DMS114 treated with DMSO at 0.1 percent for 48 hours (cell line): ENCODE measurements around the gene RGS3.
"Not testable (repeated sequence)": the region's sequence is repeated elsewhere in the genome, so short reads cannot be mapped to it uniquely, and the experiment has no call there.

ENCODE experiments used
- DNase-seq: peaks from one replicate; lab custom pipeline; 2025; ENCODE audit not compliant: unreplicated experiment; lab: John Stamatoyannopoulos, UW

Gene RGS3

DNA sequence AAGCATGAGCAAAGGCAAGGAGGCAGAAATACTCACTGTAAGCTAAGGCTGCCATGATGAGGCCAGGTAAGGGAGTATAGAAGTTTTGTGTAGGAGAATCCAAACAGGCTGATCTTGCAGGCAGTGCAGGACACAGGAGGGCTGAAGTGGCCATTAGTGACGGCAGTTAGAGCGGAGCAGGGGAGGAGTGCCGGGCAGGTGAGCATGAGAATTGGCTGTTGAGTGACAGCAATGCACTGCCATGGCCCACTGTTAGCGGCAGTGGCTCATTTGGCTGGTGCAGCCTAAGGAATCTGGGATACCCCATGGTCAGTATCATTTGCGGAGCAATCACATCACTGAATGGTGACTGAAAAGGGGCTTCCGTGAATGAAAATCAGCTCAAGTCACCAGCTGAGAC is 22.8 kb downstream of the RGS3 start:
- DNase-seq: no peak

DNA sequence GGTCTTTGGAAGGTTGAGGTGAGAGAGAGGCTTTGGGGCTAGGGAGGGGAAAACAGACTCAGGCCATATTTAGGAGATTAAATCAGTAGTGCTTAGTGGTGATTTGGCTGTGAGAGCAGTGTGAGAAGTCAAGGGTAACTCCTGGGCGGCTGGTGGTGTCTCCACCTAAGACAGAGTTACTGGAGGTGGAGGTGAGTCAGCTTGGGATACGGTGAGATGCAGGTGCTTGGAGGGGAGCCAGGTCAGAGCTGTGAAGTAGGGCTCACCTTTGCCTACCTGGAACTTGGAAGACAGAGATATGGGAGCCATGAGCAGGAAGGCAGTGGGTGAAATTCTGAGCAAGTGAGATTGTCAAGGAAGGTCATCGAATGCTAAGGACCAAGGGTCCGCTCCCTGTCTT is 24.5 kb downstream of the RGS3 start:
- DNase-seq: no peak

DNA sequence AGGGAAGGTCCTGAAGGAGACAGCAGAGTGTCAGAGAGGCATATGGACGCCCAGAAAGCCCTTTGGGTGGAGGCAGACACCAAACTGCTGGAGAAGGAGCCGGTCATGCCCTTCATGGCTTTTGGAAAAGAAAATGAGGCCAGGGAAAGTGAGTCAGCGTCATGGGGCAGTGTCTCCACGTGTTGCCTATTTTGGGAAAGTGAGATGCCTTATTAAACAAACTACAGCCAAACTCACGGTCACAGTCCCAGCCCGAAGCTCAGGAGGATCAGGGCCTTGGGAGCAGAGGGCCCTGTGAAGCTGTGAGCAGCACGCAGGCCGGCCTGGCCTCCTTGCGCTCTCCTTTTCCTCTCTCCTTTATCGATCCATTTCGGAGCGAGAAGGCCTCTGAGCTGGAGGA is 25.0 kb downstream of the RGS3 start:
- DNase-seq: no peak

DNA sequence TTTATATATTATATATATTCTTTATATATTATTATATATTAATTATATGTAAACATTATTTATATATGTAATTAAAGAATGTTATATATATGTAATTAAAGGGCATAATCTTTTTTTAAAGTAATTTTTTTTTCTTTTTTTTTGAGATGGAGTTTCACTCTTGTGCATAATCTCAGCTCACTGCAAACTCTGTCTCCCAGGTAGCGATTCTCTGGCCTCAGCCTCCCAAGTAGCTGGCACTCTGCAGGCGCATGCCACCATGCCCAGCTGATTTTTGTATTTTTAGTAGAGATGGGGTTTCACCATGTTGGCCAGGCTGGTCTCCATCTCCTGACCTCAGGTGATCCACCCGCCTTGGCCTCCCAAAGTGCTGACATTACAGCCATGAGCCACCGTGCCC is 27.6 kb downstream of the RGS3 start:
- DNase-seq: not testable (repeated sequence)

DNA sequence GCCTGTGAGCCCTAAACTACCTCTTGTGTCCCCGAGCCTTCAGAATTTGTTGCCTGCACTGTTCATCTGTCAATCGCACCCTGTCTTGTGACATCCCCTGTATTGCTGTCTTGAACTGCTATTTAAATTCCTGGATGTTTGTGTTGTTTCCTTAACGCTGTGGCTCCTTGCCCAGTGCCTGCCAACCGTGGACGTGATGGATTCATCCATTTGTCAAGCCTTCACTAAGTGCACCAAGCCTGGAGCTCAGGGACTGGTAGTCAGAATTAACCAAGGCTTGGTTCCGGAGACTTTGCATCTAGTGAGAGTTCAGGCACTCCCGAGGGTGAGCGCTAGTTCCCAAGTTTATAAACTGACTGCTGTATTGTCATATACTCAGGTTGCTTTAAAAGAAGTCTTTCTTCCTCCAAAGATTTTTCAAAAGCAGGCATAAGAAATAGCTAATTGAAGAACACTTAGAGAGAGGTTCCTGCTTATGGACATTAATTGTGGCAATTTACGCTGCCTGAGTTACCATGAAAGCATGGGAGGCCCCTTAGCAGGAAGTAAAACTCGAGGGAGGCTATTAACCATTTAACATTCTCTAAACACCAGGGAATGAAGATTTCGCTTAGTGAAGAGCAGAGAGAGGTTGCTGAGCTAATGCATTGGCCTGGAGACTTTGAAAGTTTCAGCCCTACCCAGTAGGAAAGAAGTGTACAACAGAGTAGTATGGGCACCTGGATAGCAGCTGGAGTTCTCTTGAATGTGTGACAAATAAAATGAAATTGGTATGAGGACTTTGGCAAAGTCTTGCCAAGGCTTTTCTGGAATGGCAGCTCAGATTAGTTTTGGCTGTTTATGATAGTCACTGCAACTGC is 29.0 kb downstream of the RGS3 start:
- peak; percentile 2 for DNase-seq

DNA sequence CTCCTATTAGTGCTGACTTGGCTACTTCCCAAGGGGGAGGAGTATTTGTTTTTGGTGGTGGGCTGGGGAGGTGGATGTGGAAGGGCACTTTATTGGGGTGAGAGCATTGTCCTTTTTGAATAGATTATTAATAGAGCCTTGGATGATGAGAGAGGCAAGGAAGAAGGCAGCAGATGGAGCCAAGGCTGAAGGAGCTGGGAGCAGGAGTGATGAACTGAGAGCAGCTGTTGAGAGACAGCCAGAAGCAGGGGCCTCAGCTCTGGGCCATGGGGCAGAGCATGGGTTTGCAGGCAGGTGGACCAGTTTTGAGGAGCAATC is 29.6 kb downstream of the RGS3 start:
- DNase-seq: no peak

DNA sequence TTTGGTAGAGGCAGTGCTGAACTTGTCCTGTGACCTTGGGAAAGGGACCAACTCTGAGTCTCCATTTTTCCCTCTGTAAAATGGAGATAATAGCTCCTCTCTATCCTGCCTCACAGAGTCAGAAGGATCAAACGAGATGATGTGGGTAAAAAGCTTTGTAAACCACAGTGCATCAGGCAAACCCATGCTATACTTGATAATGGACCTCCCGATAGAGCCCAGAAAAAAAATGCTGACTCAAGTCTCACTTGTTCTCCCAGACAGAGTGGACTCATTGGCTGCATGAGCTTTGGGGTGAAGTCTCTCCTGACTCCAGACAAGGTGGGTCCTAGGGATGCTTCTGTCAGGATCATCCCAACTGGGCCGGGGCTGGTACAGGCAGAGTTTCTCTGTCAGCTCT is 32.0 kb downstream of the RGS3 start:
- no peak for DNase-seq

DNA sequence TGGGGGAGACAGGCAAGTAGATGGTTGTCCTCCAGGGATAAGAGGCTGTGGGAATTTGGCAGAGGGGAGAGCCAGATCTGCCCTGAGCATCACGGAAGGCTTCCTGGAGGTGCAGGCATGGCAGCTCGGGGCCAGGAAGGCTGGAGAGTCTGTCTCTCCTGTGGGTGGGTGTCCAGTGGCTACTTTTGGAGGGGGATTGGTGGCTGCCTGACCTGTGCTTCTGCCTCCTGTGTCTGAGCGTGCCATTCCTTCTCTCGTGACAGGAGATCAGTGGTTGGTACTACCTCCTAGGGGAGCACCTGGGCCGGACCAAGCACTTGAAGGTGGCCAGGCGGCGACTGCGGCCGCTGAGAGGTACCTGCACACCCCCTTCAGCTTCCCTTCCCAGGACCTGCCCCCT is 33.5 kb downstream of the RGS3 start:
- no peak for DNase-seq

DNA sequence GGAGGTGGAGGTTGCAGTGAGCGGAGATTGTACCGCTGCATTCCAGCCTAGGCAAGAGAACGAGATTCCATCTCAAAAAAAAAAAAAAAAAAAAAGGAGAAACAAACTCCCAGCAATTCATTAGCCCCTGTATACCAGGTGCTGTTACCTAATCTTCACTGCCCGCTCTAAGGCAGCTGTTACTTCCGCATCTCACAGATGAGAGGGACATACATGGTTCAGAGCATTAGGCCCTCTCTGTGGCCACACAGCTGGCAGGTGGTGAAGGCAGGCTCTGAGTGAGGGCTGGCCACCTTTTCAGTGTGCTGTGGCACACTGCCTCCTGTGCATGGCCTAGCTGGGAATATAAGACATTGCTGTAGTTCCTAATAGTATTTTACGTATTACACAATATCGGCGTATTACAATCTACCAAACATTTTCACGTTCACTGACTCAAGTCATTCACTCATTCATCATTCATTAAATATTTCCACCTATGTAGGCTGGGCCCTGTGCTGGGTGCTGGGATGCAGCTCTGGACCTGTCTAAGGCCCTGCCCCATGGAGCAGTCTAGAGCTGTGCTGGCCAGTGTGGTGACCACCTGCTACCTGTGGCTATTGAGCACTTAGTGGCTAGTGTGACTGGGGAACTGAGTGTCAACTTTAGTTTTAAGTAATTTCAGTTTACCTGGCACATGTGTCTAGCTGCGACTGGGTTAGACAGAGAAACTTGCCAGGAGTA is 35.8 kb downstream of the RGS3 start:
- DNase-seq: no peak

DNA sequence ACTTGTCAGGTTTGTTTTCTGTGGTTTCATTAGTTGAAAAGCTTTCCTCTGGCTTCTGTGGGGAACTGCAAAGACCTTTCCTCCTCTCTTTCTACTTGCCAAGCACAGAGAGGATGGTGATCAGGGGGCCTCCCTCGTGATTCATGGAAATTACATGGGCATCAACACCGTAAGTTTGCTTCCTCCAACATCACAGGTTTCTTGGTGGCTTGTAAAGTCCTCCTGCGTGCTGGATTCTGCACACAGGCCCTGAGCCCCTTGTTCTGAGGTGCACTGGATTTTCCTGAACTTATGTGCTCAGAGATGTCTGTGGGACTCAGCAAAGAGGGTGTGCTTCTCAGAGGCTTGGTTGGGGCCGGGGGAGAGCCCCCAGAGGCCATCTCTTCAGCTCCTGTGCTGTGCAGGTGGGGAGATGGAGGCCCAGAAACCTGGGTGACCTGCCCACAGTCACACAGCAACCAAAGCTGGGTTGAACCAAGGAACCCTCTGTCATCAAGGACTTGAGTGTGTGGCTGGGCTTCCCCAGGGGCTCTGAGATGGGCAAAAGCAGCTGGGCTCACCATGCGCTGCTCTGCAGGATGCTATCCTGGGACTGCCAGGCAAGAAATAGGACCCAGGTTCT is 36.5 kb downstream of the RGS3 start:
- no peak for DNase-seq

DNA sequence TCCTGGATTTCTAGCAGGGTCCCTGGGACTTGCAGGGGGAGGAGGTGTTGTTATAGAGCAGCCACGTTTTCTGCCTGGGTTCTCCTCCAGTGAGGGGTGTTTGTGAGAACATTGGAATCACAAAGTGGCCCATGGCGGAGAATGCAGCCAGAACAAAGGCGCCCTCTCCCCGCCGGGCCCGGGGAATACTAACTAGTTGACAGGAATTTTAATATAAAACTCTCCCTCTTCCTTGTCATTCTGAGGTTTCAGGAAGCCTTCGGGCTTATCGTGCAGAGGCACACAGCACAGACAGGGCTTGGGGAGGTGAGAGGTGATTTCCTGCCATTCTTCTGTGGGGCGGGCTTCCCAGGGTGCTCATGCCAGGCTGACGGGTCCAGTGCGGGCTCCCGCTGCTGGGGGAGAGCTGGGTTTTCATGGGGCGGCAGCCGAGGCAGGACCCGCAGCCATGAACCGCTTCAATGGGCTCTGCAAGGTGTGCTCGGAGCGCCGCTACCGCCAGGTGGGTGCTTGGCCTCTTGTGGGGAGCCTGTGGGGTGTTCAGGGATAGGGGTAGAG is 37.7 kb downstream of the RGS3 start:
- no peak for DNase-seq

DNA sequence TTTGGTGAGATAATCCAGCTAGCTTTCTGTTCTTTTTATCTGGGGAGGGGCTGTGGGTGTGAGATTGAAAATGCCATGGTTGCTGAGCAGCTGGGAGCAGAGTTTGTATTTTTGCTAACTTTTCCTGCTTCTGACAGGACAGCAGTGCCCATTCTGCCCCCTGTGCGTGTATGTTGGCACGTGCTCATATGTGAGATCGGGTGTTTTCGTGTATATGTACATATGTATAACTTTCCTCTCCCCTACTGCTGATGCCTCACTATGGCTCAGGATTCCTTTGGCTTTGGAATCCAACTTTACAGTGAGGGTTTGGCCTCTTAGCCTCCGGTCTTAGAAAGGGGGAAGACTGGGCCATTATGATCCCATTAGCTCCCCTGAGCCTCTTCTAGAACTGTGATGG is 38.3 kb downstream of the RGS3 start:
- no peak for DNase-seq

DNA sequence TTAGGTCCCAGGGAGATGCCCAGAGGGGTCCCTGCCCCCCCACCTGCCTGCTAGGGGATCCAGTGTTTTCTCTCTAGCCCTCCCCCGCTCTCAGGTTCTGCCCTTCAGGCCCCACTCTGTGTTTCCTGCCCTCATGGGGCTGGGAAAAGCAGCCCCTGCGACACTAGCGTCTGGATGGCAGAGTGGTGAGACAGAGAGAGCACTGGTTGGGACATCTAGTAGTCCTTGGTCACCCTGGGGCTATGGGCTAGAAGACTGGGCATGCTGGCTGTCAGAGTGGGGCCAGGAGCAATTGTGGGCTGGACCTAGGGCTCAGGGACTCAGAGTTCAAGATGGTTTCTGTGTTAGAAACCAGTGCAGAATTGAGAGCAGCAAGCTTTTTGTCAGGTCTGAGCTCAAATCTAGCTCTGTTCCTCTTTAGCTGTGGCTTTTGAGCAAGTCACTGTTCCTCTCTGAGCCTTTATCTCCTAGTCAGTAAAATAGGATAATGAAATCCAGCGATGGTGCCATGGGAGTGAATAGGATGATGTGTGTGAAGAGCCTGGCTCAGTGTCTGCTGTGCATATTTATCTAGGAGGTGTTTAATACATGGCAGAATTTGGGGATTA is 39.0 kb downstream of the RGS3 start:
- DNase-seq: no peak

DNA sequence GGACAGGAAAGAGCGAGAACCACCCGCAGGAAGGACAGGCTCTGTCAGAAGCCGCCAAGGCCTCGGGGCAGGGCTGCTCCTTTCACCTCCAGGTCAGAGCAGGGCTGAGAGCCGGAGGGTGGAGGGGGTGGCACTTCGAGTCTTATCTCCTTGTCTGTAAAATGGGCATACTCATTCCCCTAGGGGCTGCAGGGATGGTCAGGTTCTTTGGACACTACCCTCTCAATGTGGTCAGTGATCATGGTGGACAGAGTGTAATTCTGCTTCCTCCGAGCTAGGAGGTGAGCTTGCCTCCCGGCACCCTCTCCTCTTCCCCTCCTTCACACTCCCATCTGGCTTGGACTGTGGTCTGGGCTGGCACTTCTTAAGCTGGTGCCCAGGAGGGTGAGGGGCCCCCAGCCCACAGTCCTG is 39.6 kb downstream of the RGS3 start:
- no peak for DNase-seq

DNA sequence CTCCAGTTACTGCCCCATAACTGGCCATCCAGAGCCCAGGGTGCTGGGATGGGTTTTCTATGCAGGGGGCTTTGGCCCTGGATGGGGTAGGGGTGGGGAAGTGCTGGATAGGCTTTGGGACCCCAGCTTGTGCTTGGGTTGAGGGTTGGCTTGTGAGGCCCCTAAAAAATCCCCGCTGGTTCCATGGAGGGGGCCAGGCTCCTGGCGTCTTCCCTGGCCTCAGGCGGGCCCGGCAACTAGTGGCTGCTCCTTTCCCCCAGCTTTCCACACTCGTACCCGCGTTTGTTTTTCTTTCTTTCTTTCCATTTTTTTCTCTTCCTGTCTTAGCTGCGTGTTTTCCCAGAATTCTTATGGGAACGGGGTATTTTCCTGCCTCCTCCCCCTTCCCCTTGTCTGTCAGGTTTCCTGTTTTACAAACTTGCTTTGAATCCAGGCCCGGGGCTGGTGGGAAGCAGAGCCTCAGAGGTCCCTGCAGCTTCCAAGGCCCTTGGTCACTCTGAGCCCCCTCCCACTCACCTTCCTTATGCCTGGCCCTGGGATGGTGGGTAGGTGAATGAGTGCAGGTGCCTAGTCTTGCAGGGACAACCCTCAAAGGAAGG is 40.2 kb downstream of the RGS3 start:
- no peak for DNase-seq

DNA sequence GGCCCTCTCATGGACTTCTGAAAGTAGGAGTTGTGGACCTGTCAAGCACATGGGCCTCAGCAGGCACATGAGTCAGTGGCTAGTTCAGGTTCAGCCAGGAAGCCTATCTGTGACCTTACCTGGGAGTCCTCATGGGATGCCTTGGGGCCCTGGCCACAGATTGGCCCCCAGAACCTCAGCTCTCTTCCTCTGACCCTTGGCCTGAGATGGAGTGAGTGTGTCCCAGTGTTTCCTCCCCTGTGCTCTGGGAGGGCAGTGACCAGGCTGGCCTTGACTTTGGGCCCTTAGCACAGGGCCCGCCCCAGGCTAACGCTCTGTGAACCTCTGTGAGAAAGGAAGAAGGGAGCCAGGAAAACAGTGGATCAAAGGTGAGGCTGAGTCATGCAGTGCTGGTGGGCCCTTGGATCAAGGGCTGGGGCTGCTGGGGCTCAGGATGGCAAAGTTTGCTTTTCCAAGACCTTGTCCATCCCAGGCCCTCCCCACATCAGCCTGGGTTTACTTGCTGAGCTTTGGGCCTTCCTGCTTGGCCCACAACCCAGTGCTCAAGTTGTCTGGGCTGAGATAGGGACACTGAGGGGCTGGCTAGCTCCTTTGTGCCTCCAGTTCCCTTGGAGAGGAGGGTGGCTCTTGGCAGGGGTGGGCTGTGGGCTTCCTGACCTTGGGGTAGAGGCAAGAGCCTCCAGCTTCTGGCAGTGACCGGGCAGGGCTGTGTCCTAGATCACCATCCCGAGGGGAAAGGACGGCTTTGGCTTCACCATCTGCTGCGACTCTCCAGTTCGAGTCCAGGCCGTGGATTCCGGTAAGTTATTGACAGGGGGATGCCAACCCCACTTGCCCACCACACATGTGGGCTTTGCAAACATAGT is 41.4 kb downstream of the RGS3 start:
- DNase-seq: no peak

DNA sequence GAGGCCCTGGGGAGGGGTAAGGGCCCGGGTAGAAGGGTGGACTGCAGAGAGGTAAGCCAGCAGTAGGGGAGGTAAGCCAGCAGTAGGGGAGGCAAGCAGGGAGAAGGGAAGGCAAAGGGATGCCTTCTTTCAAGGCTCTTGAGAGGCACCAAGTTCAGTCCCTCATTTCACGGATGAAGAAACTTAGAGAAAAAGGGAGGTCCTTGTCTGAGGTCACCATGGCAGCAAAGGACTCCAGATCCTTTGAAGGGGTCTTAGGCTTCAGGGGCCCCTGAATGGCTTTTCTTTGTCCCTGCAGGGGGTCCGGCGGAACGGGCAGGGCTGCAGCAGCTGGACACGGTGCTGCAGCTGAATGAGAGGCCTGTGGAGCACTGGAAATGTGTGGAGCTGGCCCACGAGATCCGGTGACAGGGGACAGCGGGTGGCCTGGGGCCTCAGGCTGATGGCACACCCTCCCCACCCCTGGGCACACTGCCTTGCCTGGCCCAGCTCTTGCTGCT is 42.6 kb downstream of the RGS3 start:
- DNase-seq: no peak

DNA sequence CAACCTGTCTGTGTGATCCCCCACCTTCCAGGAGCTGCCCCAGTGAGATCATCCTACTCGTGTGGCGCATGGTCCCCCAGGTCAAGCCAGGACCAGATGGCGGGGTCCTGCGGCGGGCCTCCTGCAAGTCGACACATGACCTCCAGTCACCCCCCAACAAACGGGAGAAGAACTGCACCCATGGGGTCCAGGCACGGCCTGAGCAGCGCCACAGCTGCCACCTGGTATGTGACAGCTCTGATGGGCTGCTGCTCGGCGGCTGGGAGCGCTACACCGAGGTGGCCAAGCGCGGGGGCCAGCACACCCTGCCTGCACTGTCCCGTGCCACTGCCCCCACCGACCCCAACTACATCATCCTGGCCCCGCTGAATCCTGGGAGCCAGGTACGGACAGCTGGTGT is 43.7 kb downstream of the RGS3 start:
- DNase-seq: no peak

DNA sequence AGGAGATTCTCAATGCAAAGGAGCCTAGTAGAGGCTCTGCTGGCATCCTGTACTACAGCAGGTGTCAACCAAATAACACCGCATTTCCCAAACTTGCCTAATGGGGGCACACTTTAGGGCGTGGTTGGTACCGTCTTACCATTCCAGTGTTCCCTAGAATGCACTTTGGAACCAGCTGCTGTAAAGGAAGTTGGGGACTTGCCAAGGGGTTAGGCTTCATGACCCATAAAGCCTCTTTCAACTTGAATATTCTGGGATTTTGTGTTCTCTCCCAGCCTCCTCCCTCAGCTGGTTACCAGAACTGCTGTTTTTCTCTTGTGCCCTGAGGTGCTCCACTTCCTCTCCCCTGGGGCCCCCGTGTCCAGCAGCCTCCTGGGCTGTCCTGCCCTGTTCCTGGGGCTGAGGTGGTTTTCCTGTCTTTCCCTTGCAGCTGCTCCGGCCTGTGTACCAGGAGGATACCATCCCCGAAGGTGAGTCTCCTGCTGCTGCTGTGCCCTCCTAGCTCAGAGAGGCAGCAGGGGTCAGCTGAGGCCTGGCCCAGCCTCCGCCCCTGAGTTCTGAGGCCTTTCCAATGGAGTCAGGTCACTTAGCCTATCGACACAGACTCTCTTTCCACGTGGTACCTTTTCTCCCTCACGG is 44.7 kb downstream of the RGS3 start:
- no peak for DNase-seq

DNA sequence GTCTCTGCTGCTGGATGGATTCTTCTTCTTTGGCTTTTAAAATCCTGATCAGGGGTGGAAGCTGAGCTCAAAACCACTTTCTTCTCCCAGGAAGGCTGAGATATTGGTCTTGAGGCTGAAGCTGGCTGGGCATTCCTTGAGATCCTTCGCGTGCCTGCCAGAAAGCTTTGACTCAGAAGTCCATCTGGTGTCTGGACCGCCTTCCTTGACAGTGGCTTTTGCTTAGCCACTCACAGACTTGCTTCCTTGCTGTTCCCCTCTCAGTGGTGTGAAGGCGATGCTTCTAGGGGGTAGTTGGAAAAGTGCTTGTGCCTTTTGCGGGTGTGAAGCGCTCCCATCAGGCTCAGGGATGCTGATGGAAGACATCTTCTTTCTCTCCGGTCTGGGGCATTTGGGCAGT is 45.9 kb downstream of the RGS3 start:
- DNase-seq: no peak
